MM.1S (cell line): ENCODE results near the gene SYT3.

Experiments
- CTCF ChIP-seq: fragments of 300-600 bp; sonication (generic); IDR thresholded peaks from 2 replicates; pipeline ENCODE4 v1.5.1; 2016; ENCODE audit warnings: antibody characterized with exemption, low read length, mixed read lengths
- EZH2 ChIP-seq: fragments of 300-600 bp; sonication (generic); optimal IDR thresholded peaks from 2 replicates; pipeline ENCODE3; 2017; ENCODE audit warnings: low read depth, mild to moderate bottlenecking, antibody characterized with exemption, low read length, mixed read lengths
- EZH2phosphoT487 ChIP-seq: fragments of 300-600 bp; sonication (generic); IDR thresholded peaks from 2 replicates; pipeline ENCODE4 v1.6.1; 2018; ENCODE audit warnings: antibody characterized with exemption, low read length

GRCh38 chr19:50658441-50659317 is 19.0 kb upstream of the SYT3 start:
- TF ChIP-seq CTCF (no peak), EZH2 (no peak), EZH2phosphoT487 (no peak)
